ENCODE measurements around the gene ADGRB3.

- TF ChIP-seq GATA2 (IDR thresholded peaks at IDR 0.05; ENCODE audit: low read depth, low read length) (no peak), GATA3 (IDR thresholded peaks at IDR 0.05; ENCODE audit: low read depth, low read length) (no peak)
Measured at GRCh38 chr6:69362209-69362608, 727.1 kb downstream of the ADGRB3 start.

All from SH-SY5Y (cell line).